ENCODE measurements around the gene LSAMP. TPM values are rescaled to one million over a fixed set of nuclear protein-coding genes. Genes with fewer than 3 reads are reported as not detected.
"Not testable (repeated sequence)": the region's sequence is repeated elsewhere in the genome, so short reads cannot be mapped to it uniquely, and the experiment has no call there.

Gene LSAMP
- total RNA-seq, 1 donor from 2014 or later, result 4.4 TPM

GRCh38 chr3:115792206-115792955, 652.9 kb downstream of the LSAMP start:
- Mint-ChIP-seq H3K36me3 (ENCODE audit: unreplicated experiment) (no peaks in the 10 kb centered on the region), H3K4me3 (ENCODE audit: unreplicated experiment) (no peak overlapping the region), H3K27ac (ENCODE audit: unreplicated experiment) (peak overlapping the region; percentile 71), H3K4me1 (ENCODE audit: unreplicated experiment) (peaks cover 65% of the 10 kb centered on the region), H3K9me3 (ENCODE audit: unreplicated experiment) (no peaks in the 10 kb centered on the region), H3K27me3 (ENCODE audit: unreplicated experiment) (no peaks in the 10 kb centered on the region)
- TF ChIP-seq CTCF (IDR thresholded peaks at IDR 0.05), result no peak
- no peak for DNase-seq (ENCODE audit: extremely low spot score, unreplicated experiment)

DNA sequence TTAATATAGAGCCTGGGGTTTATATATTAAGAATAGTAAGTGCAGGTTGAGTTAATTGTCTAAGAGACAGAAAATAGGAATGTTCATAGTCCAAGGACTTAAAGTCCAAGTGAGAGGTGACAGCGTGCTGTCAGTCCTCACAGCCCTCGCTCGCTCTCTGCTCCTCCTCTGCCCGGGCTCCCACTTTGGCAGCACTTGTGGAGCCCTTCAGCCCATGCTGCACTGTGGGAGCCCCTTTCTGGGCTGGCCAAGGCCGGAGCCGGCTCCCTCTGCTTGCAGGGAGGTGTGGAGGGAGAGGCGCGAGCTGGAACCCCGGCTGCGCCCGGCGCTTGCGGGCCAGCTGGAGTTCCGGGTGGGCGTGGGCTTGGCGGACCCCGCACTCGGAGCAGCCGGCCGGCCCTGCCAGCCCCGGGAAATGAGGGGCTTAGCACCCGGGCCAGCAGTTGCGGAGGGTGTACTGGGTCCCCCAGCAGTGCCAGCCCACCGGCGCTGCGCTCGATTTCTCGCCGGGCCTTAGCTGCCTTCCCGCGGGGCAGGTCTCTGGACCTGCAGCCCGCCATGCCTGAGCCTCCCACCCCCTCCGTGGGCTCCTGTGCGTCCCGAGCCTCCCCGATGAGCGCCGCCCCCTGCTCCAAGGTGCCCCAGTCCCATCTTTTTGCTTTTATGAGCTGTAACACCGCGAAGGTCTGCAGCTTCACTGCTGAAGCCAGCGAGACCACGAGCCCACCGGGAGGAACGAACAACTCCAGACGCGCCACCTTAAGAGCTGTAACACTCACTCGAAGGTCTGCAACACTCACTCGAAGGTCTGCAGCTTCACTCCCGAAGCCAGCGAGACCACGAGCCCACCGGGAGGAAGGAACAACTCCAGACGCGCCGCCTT, 653.8 kb downstream of the LSAMP start:
- H3K9me3 Mint-ChIP-seq (ENCODE audit: unreplicated experiment); DNase-seq (ENCODE audit: extremely low spot score, unreplicated experiment); H3K27me3 Mint-ChIP-seq (ENCODE audit: unreplicated experiment); H3K4me3 Mint-ChIP-seq (ENCODE audit: unreplicated experiment); H3K36me3 Mint-ChIP-seq (ENCODE audit: unreplicated experiment): not testable (repeated sequence)
- peak overlapping the region; percentile 94 for H3K27ac Mint-ChIP-seq (ENCODE audit: unreplicated experiment)
- H3K4me1 Mint-ChIP-seq (ENCODE audit: unreplicated experiment), result peaks cover 73% of the 10 kb centered on the region

GRCh38 chr3:115790759-115791158, 654.5 kb downstream of the LSAMP start:
- no peak for TF ChIP-seq CTCF (IDR thresholded peaks at IDR 0.05)
- Mint-ChIP-seq H3K4me1 (ENCODE audit: unreplicated experiment) (peaks cover 80% of the 10 kb centered on the region), H3K27ac (ENCODE audit: unreplicated experiment) (peak overlapping the region; percentile 94), H3K9me3 (ENCODE audit: unreplicated experiment) (no peaks in the 10 kb centered on the region), H3K4me3 (ENCODE audit: unreplicated experiment) (no peak overlapping the region), H3K36me3 (ENCODE audit: unreplicated experiment) (no peaks in the 10 kb centered on the region), H3K27me3 (ENCODE audit: unreplicated experiment) (no peaks in the 10 kb centered on the region)
- DNase-seq (ENCODE audit: extremely low spot score, unreplicated experiment), result no peak

- H3K27me3 Mint-ChIP-seq (ENCODE audit: unreplicated experiment), result no peaks in the 10 kb centered on the region
- peak overlapping the region; percentile 94 for H3K27ac Mint-ChIP-seq (ENCODE audit: unreplicated experiment)
- no peak for TF ChIP-seq CTCF (IDR thresholded peaks at IDR 0.05)
- no peak overlapping the region for H3K4me3 Mint-ChIP-seq (ENCODE audit: unreplicated experiment)
- H3K4me1 Mint-ChIP-seq (ENCODE audit: unreplicated experiment), result peaks cover 83% of the 10 kb centered on the region
- no peaks in the 10 kb centered on the region for H3K9me3 Mint-ChIP-seq (ENCODE audit: unreplicated experiment)
- DNase-seq (ENCODE audit: extremely low spot score, unreplicated experiment), result no peak
- H3K36me3 Mint-ChIP-seq (ENCODE audit: unreplicated experiment), result no peaks in the 10 kb centered on the region
These were observed 655.8 kb downstream of the LSAMP start for GRCh38 chr3:115789481-115789880.

GRCh38 chr3:115788921-115789470, 656.3 kb downstream of the LSAMP start:
- Mint-ChIP-seq H3K4me3 (ENCODE audit: unreplicated experiment) (no peak overlapping the region), H3K9me3 (ENCODE audit: unreplicated experiment) (no peaks in the 10 kb centered on the region), H3K36me3 (ENCODE audit: unreplicated experiment) (no peaks in the 10 kb centered on the region), H3K27me3 (ENCODE audit: unreplicated experiment) (no peaks in the 10 kb centered on the region), H3K27ac (ENCODE audit: unreplicated experiment) (peak overlapping the region; percentile 94), H3K4me1 (ENCODE audit: unreplicated experiment) (peaks cover 83% of the 10 kb centered on the region)
- no peak for TF ChIP-seq CTCF (IDR thresholded peaks at IDR 0.05)
- no peak for DNase-seq (ENCODE audit: extremely low spot score, unreplicated experiment)

Measured in osteocyte (in vitro differentiated cells).